D721Med (cell line): ENCODE results near the gene CPN2.

ENCODE experiments used
- DNase-seq: peaks from one replicate; pipeline ENCODE4 v3.0.0; 2011; ENCODE audit warnings: low spot score; ENCODE audit not compliant: insufficient read length
- FAIRE-seq: peaks from 2 replicates; lab custom pipeline; 2011; peaks lifted over from hg19 to GRCh38; lab: Jason Lieb, UNC
- TF ChIP-seq, protein P1 (sequence below): IDR thresholded peaks from 2 replicates; pipeline ENCODE4 v1.5.1; 2012; ENCODE audit warnings: mild to moderate bottlenecking, control low read depth; ENCODE audit not compliant: insufficient read depth; ENCODE audit errors: missing control alignments

Gene CPN2, protein sequence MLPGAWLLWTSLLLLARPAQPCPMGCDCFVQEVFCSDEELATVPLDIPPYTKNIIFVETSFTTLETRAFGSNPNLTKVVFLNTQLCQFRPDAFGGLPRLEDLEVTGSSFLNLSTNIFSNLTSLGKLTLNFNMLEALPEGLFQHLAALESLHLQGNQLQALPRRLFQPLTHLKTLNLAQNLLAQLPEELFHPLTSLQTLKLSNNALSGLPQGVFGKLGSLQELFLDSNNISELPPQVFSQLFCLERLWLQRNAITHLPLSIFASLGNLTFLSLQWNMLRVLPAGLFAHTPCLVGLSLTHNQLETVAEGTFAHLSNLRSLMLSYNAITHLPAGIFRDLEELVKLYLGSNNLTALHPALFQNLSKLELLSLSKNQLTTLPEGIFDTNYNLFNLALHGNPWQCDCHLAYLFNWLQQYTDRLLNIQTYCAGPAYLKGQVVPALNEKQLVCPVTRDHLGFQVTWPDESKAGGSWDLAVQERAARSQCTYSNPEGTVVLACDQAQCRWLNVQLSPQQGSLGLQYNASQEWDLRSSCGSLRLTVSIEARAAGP

DNA sequence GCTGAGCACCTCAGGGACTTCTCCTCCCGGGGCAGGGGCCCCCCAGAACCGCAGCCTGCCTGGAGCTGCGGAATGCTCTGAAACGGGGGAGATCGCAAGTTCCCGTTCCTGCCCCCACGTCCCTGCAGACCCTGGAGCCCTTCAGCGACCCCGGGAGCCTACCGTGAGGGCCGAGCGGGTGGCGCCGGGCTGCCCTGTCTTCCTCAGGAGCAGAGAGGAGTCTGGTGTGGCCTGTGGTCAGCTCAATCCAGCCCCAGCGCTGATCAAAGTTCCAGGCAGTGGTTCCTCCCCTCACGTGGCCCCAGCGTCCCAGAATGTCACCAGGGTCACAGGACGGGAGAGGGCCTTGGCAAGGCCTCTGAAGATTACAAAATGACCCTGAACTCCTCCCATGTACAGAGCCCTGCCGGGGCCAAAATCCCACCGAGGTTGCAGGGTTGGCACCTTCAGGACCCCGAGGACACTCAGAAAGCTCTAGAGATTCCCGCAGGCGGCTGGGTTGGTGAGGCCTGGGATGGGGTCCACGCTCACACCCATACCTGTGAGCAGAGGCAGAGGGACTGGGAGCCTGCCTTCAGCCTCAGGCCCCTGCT is at the start of gene CPN2:
Gene CPN2, minus strand, starts transcription at position 249 of the 593 bp plus-strand sequence. CDS start 8,626 bp downstream, outside the sequence.
- FAIRE-seq (no peak), DNase-seq (no peak)
- TF ChIP-seq, protein P1, sequence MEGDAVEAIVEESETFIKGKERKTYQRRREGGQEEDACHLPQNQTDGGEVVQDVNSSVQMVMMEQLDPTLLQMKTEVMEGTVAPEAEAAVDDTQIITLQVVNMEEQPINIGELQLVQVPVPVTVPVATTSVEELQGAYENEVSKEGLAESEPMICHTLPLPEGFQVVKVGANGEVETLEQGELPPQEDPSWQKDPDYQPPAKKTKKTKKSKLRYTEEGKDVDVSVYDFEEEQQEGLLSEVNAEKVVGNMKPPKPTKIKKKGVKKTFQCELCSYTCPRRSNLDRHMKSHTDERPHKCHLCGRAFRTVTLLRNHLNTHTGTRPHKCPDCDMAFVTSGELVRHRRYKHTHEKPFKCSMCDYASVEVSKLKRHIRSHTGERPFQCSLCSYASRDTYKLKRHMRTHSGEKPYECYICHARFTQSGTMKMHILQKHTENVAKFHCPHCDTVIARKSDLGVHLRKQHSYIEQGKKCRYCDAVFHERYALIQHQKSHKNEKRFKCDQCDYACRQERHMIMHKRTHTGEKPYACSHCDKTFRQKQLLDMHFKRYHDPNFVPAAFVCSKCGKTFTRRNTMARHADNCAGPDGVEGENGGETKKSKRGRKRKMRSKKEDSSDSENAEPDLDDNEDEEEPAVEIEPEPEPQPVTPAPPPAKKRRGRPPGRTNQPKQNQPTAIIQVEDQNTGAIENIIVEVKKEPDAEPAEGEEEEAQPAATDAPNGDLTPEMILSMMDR = no peak

DNA sequence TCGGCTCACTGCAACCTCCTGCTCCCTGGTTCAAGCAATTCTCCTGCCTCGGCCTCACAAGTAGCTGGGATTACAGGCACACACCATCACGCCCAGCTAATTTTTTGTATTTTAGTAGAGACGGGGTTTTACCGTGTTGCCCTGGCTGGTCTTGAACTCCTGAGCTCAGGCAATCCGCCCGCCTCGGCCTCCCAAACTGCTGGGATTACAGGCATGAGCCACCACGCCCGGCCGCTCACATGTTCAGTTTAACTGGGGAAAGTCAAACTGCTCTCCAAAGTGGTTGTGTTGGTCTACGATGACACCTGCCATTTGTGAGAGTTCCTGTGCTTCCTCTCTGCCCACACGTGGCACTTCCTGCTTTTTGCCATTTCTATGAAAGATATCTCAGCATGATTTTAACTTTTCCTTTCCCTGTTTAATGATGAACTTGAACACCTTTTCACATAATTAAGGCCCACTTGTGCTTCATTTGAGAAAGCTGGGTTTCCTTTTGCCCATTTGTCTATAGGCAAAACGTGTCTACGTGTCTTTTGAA is 48.8 kb upstream of the CPN2 start:
- FAIRE-seq (no peak), DNase-seq (no peak)
- TF ChIP-seq, protein P1 = no peak

DNA sequence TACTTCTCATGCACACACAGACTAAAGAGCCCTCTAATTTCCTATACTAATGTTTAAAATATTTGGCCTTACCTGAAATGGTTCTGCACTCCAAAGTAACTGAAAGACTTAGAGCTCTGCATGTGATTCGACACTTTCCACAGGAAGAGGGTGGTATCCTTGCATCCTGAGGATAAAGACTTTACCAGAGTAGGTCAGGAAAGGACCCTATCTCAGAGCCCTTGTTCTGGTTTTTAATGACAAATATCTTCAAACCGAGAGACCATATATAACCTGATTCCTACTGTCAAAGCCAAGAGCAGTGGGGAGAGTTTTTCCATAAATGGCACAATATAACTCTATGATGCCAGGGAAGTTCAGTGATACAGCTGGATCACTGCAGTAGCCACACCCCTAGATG is 48.0 kb upstream of the CPN2 start, which contains the start of gene GP5:
Gene GP5, minus strand, starts transcription at position 101 of the 400 bp plus-strand sequence. CDS start 984 bp downstream, outside the sequence.
- TF ChIP-seq, protein P1 = no peak
- no peak for FAIRE-seq
- DNase-seq = no peak

DNA sequence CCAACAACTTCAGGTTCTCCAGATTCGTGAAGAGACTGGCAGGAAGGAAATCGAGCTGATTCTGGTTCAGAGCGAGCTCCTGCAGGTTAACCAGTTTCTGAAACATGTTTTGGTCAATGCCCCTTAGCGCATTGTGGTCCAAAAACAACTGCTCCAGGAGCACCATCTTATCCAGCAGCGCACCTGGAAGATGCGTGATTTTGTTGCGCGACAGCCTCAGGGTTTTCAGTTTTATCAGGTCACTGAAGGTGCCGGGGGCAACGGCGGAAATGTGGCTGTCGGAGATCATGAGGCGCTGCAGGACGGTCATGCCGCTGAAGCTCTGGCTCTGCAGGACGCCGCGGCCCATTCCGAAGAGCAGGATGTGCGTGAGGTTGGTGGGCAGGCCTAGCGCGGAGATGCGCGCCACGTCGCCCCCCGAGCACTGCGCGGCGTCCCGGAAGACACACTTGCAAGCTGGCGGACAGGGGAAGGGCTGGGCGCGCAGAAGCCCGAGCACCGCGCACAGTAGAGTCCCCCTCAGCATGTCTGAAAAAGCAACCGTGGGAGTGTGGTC is 46.7 kb upstream of the CPN2 start:
- DNase-seq = no peak
- no peak for FAIRE-seq

DNA sequence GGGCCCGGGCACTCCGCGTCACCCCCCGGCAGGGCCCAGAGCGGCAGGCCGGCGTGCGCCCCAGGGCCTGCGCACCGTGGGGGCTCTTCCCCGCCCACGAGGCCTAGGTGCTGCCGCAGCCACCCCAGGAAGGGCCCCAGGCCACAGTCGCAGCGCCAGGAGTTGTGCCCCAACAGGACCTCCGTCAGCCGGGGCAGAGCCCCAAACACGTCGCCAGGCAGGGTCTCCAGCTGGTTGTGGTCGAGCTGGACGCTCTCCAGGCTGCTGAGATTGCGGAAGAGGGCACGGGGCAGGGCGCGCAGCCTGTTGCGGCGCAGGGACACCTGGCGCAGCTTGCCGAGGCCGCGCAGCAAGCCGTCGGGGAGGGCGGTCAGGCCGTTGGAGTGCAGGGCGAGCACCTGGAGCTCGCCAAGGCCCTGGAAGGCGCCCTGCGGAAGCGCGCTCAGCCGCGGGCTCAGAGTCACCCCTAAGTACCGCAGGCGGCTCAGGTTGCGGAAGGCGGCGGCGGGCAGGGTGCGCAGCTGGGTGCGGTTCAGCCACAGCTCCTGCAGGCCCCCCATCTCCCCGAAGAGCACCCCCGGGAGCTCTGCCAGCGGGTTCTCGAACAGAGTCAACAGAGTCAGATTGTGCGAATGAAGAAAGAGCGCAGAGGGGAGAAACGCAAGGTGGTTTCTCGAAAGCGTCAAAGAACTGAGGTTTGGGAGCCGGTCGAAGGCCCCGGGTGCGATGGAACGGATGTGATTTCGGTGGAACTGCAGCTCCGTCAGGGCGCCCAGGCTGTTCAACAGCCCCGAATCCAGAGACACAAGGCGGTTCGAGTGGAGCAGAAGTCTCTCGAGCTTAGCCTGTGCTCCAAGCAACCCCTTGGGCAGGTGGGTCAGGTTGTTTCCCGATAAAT is 46.0 kb upstream of the CPN2 start:
- TF ChIP-seq, protein P1 = no peak
- FAIRE-seq (no peak), DNase-seq (no peak)

More for the DNA sequence above, 46.7 kb upstream of the CPN2 start:
- TF ChIP-seq, protein P1 = no peak

DNA sequence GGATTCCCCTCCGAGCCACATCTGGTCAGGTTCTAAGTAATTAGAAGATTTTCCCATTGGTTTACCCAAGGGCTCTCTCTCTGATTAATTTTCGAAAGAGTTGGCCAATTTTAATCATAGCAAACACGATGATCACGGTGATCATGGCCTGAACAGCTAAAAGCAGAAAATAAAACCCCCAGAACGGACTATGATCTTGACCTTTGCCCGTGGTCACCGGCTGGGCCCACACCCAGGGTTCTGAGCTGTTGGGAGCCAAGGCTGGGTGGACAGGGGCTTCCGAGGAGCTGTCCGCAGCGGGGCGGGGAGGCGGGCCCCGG is 45.4 kb upstream of the CPN2 start:
- TF ChIP-seq, protein P1 = no peak
- no peak for FAIRE-seq
- DNase-seq = no peak
